GM21526 (cell line): ENCODE data around the gene TMEM130.

ENCODE experiments used
- ATAC-seq: cut with Tn5 transposase; IDR thresholded peaks from one replicate; pipeline ENCODE4 v1.9.1; 2021; ENCODE audit warnings: moderate library complexity; ENCODE audit not compliant: unreplicated experiment, low FRiP score

The TMEM130 gene, protein sequence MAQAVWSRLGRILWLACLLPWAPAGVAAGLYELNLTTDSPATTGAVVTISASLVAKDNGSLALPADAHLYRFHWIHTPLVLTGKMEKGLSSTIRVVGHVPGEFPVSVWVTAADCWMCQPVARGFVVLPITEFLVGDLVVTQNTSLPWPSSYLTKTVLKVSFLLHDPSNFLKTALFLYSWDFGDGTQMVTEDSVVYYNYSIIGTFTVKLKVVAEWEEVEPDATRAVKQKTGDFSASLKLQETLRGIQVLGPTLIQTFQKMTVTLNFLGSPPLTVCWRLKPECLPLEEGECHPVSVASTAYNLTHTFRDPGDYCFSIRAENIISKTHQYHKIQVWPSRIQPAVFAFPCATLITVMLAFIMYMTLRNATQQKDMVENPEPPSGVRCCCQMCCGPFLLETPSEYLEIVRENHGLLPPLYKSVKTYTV

DNA sequence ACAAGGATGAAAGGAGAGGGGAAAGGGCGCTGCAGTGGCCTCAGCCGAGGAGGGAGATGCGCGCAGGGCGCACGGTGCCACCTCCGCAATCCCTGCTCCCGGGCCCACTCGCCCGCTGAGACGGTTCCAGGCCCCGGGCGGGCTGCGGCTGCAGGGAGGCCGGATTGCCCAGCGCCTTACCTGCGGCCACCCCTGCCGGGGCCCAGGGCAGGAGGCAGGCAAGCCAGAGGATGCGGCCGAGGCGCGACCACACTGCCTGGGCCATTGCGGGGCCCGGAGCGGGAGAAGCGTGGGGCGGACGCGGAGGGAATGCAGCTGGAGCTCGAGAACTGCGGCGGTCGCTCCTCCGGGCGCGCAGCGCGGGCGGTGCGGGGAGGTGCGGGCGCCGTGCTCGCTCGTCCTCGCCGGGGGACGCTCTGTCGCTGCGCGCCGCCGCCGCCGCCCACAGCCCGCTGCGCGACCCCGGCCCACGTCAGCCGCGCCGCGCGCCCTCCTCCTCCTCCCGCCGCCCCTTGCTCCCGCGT lies at the start of gene TMEM130:
TMEM130 (minus strand) TSS at position 418 of the 524 bp plus-strand sequence; CDS start at position 265, 153 bp downstream.
- ATAC-seq: no peak

DNA sequence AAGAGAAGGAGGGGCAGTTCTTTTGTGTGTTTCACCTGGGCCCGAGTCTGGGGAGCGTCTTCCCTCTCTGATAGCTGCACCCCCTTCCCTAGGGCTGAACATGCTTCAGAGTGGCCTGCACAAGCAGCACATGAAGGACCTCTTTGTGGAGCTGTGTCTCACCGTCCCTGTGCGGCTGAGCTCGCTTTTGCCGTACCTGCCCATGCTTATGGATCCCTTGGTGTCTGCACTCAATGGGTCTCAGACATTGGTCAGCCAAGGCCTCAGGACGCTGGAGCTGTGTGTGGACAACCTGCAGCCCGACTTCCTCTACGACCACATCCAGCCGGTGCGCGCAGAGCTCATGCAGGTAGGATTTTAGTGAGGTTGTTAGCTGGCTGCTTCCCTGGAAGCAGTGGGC lies 47.5 kb upstream of the TMEM130 start:
- no peak for ATAC-seq

DNA sequence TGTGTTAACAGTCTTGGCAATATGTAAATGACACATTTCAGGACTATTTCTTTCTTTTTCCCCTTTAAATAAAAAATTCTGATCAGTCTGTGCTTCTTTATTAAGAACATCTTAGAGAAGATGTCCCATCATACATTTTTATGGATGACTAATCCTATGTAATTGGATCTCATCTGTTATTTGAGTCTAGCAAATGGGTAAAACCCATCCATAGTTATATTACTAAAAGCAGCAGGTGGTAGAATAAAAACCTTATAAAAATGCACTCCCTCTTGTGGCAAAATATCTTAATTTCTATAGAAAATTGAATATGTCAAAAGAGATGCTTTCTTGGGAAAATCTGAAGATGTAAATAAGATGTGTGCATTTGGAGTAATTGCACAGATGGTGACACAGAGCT lies 43.8 kb upstream of the TMEM130 start:
- no peak for ATAC-seq

DNA sequence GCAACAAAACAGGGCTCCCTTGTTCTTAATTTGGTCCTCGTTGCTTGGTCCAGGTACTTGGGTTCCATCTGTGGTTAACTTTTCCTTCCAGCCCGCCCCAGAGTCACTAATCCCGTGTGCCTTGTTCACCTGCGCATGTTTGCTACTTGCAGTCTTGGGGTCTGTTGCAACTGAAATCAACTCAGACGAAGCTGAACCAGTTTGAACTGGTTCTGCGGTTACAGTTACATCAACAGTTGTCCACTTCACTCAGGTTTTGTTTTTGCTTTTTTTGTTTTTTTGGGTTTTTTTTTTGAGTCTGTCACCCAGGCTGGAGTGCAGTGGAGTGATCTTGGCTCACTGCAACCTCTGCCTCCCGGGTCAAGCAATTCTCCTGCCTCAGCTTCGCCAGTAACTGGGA lies 43.2 kb upstream of the TMEM130 start:
- no peak for ATAC-seq

DNA sequence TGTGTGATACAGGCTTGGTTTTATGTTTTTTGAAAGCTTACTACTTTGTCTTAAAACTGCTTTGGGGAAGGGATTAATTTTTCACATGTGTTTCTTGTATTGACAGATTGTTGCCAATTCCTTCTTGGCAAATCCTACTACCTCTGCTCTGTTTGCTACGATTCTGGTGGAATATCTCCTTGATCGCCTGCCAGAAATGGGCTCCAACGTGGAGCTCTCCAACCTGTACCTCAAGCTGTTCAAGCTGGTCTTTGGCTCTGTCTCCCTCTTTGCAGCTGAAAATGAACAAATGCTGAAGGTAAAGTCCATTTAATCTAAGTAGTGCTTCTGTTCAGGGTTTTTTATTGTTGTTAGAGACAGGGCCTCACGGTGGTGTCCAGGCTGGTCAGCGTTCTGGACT lies 42.1 kb upstream of the TMEM130 start:
- ATAC-seq: no peak

DNA sequence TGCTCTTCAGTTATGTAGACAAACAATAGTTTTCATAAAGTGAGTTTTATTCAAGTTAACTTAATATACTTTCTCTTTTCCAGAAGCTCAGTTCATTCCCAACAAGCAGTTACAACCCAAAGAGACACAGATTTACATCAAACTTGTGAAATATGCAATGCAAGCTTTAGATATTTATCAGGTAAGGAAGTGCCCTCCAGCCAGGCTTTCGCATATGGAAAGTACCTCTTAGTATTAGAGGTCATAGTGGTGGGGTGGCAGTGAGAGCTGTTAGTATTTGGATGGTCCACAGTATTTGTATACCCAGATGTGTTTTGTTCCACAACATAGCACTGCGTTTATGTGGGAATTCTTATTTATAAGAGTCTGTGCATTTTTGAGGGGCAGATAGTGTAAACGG lies 40.6 kb upstream of the TMEM130 start:
- ATAC-seq: no peak

DNA sequence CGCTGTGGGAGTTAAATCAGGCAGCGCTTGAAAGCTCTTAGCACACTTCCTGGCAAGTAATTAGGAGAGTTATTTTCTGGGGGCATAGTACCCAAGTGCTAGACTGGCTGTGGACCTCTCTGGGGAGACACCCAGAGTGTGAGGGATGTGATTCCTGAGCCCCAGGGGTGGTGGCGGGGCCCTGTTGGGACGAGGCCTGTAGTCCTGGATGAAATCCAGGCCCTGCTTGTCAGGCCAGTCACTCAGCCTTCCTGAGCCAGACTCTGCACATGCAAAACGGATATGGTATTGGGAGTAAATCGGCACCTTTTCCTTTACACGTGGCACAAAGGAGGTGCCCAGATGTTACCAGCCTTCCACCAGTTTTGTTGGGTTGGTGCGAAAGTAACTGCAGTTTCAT lies 39.7 kb upstream of the TMEM130 start:
- ATAC-seq: no peak

DNA sequence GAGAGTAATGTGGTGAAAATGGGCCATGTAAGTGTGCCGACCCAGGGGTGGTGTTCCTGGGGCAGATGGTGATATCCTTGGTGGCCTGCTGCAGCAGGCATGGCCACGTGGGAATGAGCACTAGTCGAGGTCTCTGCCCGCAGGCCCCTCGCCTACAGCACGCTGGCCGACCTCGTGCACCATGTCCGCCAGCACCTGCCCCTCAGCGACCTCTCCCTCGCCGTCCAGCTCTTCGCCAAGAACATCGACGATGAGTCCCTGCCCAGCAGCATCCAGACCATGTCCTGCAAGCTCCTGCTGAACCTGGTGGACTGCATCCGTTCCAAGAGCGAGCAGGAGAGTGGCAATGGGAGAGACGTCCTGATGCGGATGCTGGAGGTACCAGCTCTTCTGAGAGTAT lies 38.8 kb upstream of the TMEM130 start:
- no peak for ATAC-seq

DNA sequence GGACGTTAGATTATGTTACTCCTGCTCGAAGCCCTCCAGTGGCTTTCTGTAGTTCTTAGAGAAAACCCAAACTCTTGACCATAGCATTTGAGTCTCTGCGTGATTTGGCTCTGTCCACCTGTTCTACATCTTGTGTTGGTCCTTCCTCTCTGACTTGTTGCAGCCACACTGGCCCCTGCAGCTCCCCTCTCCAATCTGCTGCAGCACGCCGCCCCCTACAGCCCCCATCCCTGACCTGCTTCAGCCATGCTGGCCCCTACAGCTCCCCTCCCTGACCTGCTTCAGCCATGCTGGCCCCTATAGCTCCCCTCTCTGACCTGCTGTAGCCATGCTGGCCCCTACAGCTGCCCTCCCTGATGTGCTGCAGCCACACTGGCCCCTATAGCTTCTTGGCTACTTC lies 37.8 kb upstream of the TMEM130 start:
- no peak for ATAC-seq

DNA sequence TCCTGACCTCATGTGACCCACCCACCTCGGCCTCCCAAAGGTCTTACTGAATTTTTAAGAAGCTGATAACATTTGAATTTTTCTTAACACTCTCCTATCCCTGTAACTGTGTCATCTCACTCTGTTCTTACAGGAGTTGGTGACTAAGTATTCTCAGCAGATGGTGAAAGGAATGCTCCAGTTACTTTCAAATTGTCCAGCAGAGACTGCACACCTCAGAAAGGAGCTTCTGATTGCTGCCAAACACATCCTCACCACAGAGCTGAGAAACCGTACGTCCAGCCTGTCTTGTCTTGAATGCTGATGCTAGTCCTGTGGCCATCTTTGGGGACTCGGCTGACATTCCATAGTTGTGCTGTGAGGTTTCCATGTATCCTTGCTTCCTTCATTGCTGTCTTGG lies 33.4 kb upstream of the TMEM130 start:
- ATAC-seq: no peak

DNA sequence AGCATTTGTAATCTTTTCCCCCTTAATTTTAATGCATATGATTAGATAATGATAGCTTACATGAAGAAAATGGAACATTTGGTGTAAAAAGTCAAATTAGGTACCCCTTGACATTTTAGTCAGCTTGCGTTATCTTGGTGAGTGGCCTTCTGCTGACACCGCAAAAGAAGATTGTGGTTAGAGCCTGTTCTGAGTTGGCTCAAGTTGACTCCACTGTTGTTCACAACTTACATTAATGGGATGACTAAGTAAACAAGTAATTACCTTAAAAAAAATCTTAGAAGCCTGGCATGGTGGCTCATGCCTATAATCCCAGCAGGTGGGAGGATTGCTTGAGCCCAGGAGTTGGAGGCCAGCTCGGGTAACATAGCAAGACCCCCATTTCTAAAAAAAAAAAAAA lies 32.7 kb upstream of the TMEM130 start:
- no peak for ATAC-seq

DNA sequence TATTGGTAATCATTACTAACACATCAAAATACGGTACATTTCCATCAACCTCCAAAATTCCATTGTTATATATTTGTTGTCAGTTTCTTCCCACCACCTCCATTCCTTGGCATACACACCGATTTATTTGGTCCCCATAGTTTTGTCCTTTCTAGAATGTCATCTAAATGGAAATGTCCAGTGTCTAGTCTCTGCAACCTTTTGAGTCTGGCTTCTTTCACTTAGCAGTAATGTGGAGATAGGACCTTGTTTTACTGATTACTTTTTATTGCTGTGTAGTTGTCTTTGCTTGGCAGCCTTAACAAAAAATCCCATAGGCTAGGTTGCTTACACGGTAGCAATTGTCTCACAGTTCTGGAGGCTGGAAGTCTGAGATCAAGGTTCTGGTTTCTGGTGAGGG lies 31.0 kb upstream of the TMEM130 start:
- no peak for ATAC-seq

DNA sequence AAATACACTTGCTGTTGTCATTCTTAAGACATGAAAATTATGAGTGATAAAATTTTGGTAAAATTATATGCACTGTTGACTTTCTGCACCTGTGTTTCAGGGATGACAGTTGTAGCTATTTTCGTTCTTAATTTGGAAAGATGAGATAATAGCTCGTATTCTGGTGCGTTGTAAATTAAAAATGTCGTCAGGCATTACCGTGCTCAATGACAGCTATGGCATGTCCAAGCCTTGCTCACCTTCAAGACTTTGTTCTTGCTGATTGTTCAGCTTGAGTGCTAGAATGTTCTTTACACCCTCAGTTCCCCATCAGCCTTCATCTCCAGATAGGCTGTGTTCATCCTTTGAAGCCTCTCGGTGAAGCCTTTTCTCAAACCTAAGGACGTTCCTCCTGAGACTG lies 30.0 kb upstream of the TMEM130 start:
- no peak for ATAC-seq

DNA sequence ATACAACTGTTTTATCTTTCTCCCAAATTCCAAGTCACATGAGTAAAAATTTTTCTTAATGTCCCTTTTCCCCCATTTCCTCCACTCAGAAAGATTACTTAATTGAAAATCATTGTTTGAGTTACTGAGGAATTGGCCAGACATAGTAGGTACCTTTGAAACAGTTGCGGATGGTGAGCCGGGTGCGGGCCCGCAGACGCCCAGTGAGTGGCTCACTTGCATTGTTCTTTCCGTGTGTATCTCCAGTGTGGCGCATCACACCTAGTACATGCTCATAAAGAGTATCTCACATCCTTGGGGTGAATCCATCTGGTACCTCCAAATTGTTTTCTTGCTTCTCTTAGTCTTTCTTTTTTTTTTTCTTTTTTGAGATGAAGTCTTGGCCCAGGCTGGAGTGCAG lies 22.8 kb upstream of the TMEM130 start:
- ATAC-seq: no peak

DNA sequence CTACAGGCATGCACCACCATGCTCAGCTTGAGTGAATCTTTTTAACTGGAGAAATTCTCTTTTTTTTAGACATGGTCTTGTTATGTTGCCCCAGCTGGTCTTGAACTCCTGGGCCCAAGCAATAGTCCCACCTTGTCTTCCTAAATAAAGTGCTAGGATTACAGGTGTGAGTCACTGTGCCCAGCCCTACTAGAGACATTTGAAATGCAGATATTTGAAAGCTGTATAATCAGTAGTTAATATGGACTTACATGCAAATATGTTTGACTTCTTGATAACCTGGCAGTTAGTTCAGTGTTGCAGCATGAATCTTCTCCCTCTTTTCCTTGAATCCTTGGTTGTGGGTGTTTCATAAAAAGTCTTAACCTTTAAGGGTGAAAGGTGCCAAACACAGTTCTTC lies 17.2 kb upstream of the TMEM130 start:
- ATAC-seq: no peak

DNA sequence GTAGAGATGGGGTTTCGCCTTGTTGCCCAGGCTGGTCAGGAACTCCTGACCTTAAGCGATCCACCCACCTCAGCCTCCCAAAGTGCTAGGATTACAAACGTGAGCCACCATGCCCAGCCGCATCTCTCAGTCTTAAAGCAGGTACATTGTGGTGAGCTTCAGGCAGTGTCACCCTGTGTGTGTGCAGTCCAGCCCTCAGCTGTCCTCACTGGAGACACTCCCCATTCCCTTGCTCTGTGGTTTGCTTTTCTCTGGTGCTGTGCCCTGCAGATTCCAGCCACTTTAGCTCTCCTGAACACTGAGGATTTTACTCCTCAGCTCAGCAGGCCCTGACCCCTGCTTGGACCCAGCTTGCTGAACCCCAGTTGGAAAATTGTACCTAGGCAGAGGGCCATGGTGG lies 14.6 kb upstream of the TMEM130 start:
- no peak for ATAC-seq

DNA sequence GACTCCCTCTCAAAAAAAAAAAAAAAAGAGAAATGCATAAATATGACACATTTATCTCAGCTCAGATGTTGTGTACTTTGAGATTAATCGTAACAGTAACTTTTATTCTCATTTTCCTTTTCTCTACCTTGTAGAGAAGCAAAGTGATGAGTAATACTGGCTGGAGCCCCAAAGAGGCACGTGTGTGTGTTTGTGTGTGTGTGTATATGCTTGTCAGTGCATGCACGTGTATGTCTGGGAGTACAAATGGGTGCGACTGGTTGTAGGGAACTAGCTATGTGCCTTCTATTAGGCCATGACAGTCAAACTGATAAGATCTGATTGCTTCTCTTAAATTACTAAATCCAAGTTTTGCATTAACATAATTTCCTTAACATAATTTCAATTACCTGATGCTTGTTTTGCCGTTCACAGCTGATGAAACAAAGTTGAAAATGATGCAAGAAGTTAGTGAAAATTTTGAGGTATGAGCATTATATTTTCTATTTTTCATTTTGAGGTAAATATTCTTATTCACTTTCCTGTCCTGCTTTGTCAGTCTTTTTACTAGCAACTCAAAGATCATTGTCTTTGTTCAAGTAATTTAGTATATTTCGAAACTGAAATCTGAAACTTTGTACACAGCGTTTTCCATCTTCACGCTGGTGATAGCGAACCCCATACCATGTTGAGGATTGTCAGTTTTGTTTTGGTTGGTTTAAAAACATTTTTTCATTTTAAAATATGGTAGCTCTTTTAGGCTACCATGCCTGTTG lies 11.9 kb upstream of the TMEM130 start:
- ATAC-seq: no peak

DNA sequence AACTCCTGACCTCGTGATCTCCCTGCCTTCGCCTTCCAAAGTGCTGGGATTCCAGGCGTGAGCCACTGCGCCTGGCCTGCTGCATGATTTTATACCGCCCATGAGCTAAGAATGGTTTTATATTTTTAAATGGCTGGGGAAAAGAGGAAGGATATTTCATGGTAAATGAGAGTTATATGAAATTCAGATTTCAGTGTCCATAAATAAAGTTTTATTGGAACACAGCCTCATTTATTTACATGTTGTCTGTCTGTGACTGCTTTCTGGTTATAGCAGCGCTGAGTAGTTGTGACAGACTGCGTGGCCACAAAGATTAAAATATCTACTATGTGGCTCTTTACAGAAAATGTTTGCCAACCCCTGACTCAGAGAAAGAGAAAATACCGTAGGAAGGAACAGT lies 10.7 kb upstream of the TMEM130 start:
- no peak for ATAC-seq

DNA sequence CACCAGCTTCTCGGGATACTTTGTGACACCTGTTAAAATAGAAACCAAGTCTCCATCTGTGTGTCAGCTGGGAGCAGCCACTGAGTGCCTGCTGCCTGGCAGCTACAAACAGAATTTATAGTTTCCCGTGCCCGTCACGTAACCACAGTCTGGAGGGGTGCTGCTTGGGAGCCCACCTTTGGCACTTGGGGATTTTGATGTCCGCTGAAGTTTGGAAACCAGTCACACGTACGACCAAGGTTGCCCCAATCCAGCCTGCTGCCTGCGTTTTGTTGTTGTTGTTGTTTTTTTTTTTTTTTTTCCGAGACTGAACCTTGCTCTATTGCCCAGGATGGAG lies 10.1 kb upstream of the TMEM130 start:
- ATAC-seq: no peak

DNA sequence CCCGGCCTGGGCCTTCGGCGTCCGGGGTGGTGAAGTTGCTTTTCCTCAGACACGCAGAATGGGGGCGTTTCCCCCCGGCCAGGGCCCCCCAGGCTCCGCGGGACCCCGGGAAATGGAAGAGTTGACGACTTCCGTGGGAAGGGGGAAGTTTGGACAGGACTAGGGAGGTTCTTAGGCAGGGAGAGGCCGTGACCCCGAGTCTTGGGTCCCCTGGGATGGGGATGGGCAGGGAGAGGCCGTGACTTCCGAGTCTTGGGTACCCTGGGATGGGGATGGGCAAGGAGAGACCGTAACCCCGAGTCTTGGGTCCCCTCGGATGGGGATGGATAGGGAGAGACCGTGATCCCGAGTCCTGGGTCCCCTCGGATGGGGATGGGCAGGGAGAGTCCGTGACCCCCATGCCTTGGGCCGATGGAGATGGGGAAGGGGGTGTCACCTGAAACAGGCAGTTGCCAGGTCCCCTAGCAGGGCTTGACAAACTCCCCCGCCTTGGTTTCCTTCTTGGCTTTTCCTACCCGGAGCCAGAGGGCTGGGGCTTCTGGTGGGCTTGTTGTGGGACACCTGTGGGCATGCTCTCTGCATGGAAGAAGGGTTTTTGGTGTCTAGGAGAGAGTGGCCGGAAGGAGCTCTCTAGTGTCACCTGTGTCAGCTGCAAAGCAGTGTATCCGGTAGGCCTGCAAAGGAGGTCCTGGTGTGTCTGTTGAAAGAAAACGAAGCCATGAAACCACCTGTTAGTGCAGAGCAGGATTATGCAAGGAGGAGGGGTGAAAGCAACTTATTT lies 9.6 kb upstream of the TMEM130 start:
- peak; percentile 81 for ATAC-seq
